Prostate gland (tissue), 2 donors: ENCODE results near the gene AGAP5. TPM values are rescaled to one million over a fixed set of nuclear protein-coding genes. Genes with fewer than 3 reads are reported as not detected.
A peak's percentile ranks its signal among the peaks of the same experiment; 100 is the strongest.

ENCODE experiments used
- DNase-seq: peaks from one replicate; pipeline ENCODE4 v3.0.0-alpha.2; 2019; ENCODE audit warnings: low spot score
- H3K27ac ChIP-seq, 2 donors: fragments of 200-600 bp; sonication (generic); 2 replicates each; pipeline ENCODE4 v1.5.1; 2017 to 2019
- H3K27me3 ChIP-seq: fragments of 200-600 bp; sonication (generic); replicated peaks from 2 replicates; pipeline ENCODE4 v1.5.1; 2019; ENCODE audit not compliant: insufficient read depth
- H3K36me3 ChIP-seq, 2 donors: fragments of 200-600 bp; sonication (generic); 1 replicate in 1 of 2; 2 replicates in 1 of 2; pipeline versions ENCODE4 v1.5.1 to v1.8.1; 2017 to 2019
- H3K4me1 ChIP-seq: fragments of 200-600 bp; sonication (generic); replicated peaks from 2 replicates; pipeline ENCODE4 v1.5.1; 2019
- H3K4me3 ChIP-seq, 2 donors: fragments of 200-600 bp; sonication (generic); 2 replicates each; pipeline ENCODE4 v1.5.1; 2017 to 2019
- H3K9me3 ChIP-seq: fragments of 200-600 bp; sonication (generic); 2 replicates; pipeline ENCODE4 v1.5.1; 2017
- CTCF ChIP-seq, 4 experiments: fragments of 200-600 bp in 2 of 4; fragments of 450-650 bp in 2 of 4; sonication (generic) in 2 of 4; IDR thresholded peaks; 1 replicate in 3 of 4; 2 replicates in 1 of 4; pipeline ENCODE4 v1.5.1; 2016 to 2019; ENCODE audit warnings: antibody characterized with exemption in 4 of 4, mild to moderate bottlenecking in 2 of 4, moderate library complexity in 2 of 4
- POLR2A ChIP-seq: fragments of 450-650 bp; IDR thresholded peaks from one replicate; pipeline ENCODE4 v1.6.1; 2016; ENCODE audit warnings: antibody characterized with exemption, mild to moderate bottlenecking
- POLR2AphosphoS5 ChIP-seq: sonication (generic); formaldehyde crosslinking; IDR thresholded peaks from one replicate; pipeline ENCODE4 v1.6.1; 2017; ENCODE audit warnings: antibody characterized with exemption
- WGBS: methylation state at CpG from one replicate; pipeline ENCODE4 v1.1.5; 2018; 5-methylcytosine and 5-hydroxymethylcytosine counted together
- intact Hi-C: fragments of 100-400 bp; cut with DNase I; formaldehyde crosslinking; loops from one replicate; pipeline ENCODE4 v1.14.2; 2022
- total RNA-seq, 2 donors: library from RNA; depleted of rRNA; stranded (reverse); fragments of >200 nt; gene quantifications; one replicate each; pipeline ENCODE4 v1.1.0, GENCODE V29; 2016

Gene AGAP5
- total RNA-seq, 2 donors from 2014 or later: 8.3 to 9.7 TPM

- H3K4me3 ChIP-seq: no peak overlapping the region
- H3K4me1 ChIP-seq: peaks cover 5% of the 10 kb centered on the region
- DNase-seq: no peak
- H3K9me3 ChIP-seq: no peaks in the 10 kb centered on the region
- H3K27ac ChIP-seq: no peak overlapping the region
- no peaks in the 10 kb centered on the region for H3K36me3 ChIP-seq
- intact Hi-C loops: no loop called here
- TF ChIP-seq POLR2A (no peak), CTCF (IDR thresholded peaks at IDR 0.05) (no peak), POLR2AphosphoS5 (no peak)
- no peaks in the 10 kb centered on the region for H3K27me3 ChIP-seq
- WGBS: 72% methylated on average over 5 of the region's 5 CpGs
Measured at GRCh38 chr10:73650537-73651331, 47.2 kb downstream of the AGAP5 start.

- Histone ChIP-seq H3K4me1 (peaks cover 5% of the 10 kb centered on the region), H3K9me3 (no peaks in the 10 kb centered on the region), H3K27ac (no peak overlapping the region), H3K36me3 (no peaks in the 10 kb centered on the region), H3K27me3 (no peaks in the 10 kb centered on the region), H3K4me3 (no peak overlapping the region)
- 87% methylated on average over 6 of the region's 6 CpGs for WGBS
- DNase-seq: no peak
- intact Hi-C loops: no loop called here
- no peak for TF ChIP-seq POLR2A
- no peak for TF ChIP-seq CTCF (IDR thresholded peaks at IDR 0.05)
- TF ChIP-seq POLR2AphosphoS5: no peak
Measured at GRCh38 chr10:73649876-73650536, 47.9 kb downstream of the AGAP5 start.

GRCh38 chr10:73648975-73649829 is 48.7 kb downstream of the AGAP5 start:
- Histone ChIP-seq H3K27me3 (no peaks in the 10 kb centered on the region), H3K9me3 (no peaks in the 10 kb centered on the region), H3K27ac (no peak overlapping the region), H3K4me1 (peaks cover 5% of the 10 kb centered on the region), H3K4me3 (no peak overlapping the region), H3K36me3 (no peaks in the 10 kb centered on the region)
- no peak for TF ChIP-seq POLR2A
- no peak for TF ChIP-seq CTCF (IDR thresholded peaks at IDR 0.05)
- TF ChIP-seq POLR2AphosphoS5: no peak
- intact Hi-C loops: no loop called here
- DNase-seq: no peak
- WGBS: 75% methylated on average over 4 of the region's 4 CpGs

- Histone ChIP-seq H3K4me1 (peaks cover 5% of the 10 kb centered on the region), H3K4me3 (peak overlapping the region; percentile 42 to 54), H3K27ac (peak overlapping the region; percentile 55 to 61), H3K9me3 (no peaks in the 10 kb centered on the region), H3K27me3 (no peaks in the 10 kb centered on the region), H3K36me3 (no peaks in the 10 kb centered on the region)
- TF ChIP-seq POLR2AphosphoS5: no peak
- no peak for TF ChIP-seq POLR2A
- TF ChIP-seq CTCF (IDR thresholded peaks at IDR 0.05): no peak
- intact Hi-C loops: no loop called here
- DNase-seq: no peak
- 22% methylated on average over 34 of the region's 35 CpGs for WGBS
Measured at GRCh38 chr10:73647875-73648651, 49.8 kb downstream of the AGAP5 start.
